HFFc6 (cell line): ENCODE data around the gene MYMK. TPM values are rescaled to one million over a fixed set of nuclear protein-coding genes. Genes with fewer than 3 reads are reported as not detected.

Source experiments
- DNase-seq: peaks from one replicate; pipeline ENCODE4 v3.0.0-alpha.2; 2018
- H3K27ac Mint-ChIP-seq: 2 replicates; pipeline ENCODE4 v1.8.0; 2020; ENCODE audit warnings: mild to moderate bottlenecking, mixed read lengths
- H3K27me3 Mint-ChIP-seq: 2 replicates; pipeline ENCODE4 v1.8.0; 2021; ENCODE audit warnings: mild to moderate bottlenecking, moderate library complexity, mixed read lengths; ENCODE audit not compliant: insufficient read depth
- H3K36me3 Mint-ChIP-seq: 2 replicates; pipeline ENCODE4 v1.8.0; 2021; ENCODE audit warnings: low read depth, mixed read lengths
- H3K4me1 Mint-ChIP-seq: 2 replicates; pipeline ENCODE4 v1.8.0; 2020; ENCODE audit warnings: low read depth, mixed read lengths
- H3K4me3 Mint-ChIP-seq: 2 replicates; pipeline ENCODE4 v1.8.0; 2020; ENCODE audit warnings: mild to moderate bottlenecking, moderate library complexity, mixed read lengths
- H3K9me3 Mint-ChIP-seq: 2 replicates; pipeline ENCODE4 v1.8.0; 2020; ENCODE audit warnings: mild to moderate bottlenecking, mixed read lengths
- CTCF ChIP-seq: fragments of 200-600 bp; sonication (generic); IDR thresholded peaks from 2 replicates; pipeline ENCODE4 v1.5.0; 2021; ENCODE audit warnings: antibody characterized with exemption, mild to moderate bottlenecking
- total RNA-seq, 6 experiments: library from RNA; stranded (reverse); fragmentation: NEBNext Ultra II Directional; extraction: Animal tissue kit (Norgen Biotek cat#: 25700); gene quantifications; 2 replicates in 1 of 6; 3 replicates in 5 of 6; pipeline ENCODE4 v1.2.3, GENCODE V29; 2021

MYMK gene
- total RNA-seq, 6 experiments from 2014 or later: not detected

GRCh38 chr9:133540698-133541025 is 15.9 kb upstream of the MYMK start:
- Mint-ChIP-seq H3K27ac (no peak overlapping the region), H3K9me3 (no peaks in the 10 kb centered on the region), H3K27me3 (peaks cover 32% of the 10 kb centered on the region), H3K4me1 (peaks cover 5% of the 10 kb centered on the region; the same call in 1 of the 2 replicates), H3K4me3 (no peak overlapping the region), H3K36me3 (no peaks in the 10 kb centered on the region)
- TF ChIP-seq CTCF: 0 out of 2 replicates have a peak, but pooled peaks have one; percentile 16
- no peak for DNase-seq

- peaks cover 33% of the 10 kb centered on the region for H3K27me3 Mint-ChIP-seq
- H3K36me3 Mint-ChIP-seq: no peaks in the 10 kb centered on the region
- H3K4me3 Mint-ChIP-seq: no peak overlapping the region
- H3K4me1 Mint-ChIP-seq: peaks cover 5% of the 10 kb centered on the region; the same call in 1 of the 2 replicates
- H3K9me3 Mint-ChIP-seq: no peaks in the 10 kb centered on the region
- H3K27ac Mint-ChIP-seq: no peak overlapping the region
- no peak for DNase-seq
- TF ChIP-seq CTCF: no peak
Observed at GRCh38 chr9:133539991-133540697, 15.4 kb upstream of the MYMK start.

GRCh38 chr9:133538851-133539833 is 14.4 kb upstream of the MYMK start:
- Mint-ChIP-seq H3K27ac (no peak overlapping the region), H3K9me3 (no peaks in the 10 kb centered on the region), H3K4me3 (no peak overlapping the region), H3K36me3 (no peaks in the 10 kb centered on the region), H3K4me1 (peaks cover 5% of the 10 kb centered on the region; the same call in 1 of the 2 replicates), H3K27me3 (peaks cover 25% of the 10 kb centered on the region)
- TF ChIP-seq CTCF: no peak
- no peak for DNase-seq

- Mint-ChIP-seq H3K4me1 (peaks cover 5% of the 10 kb centered on the region; the same call in 1 of the 2 replicates), H3K36me3 (no peaks in the 10 kb centered on the region), H3K27me3 (peaks cover 23% of the 10 kb centered on the region), H3K9me3 (no peaks in the 10 kb centered on the region), H3K4me3 (no peak overlapping the region), H3K27ac (no peak overlapping the region)
- DNase-seq: no peak
- TF ChIP-seq CTCF: no peak
Observed at GRCh38 chr9:133538176-133538575, 13.4 kb upstream of the MYMK start.

- DNase-seq: no peak
- no peaks in the 10 kb centered on the region for H3K36me3 Mint-ChIP-seq
- no peaks in the 10 kb centered on the region for H3K9me3 Mint-ChIP-seq
- no peak for TF ChIP-seq CTCF
- H3K27ac Mint-ChIP-seq: no peak overlapping the region
- H3K4me1 Mint-ChIP-seq: peaks cover 5% of the 10 kb centered on the region; the same call in 1 of the 2 replicates
- H3K4me3 Mint-ChIP-seq: no peak overlapping the region
- H3K27me3 Mint-ChIP-seq: peaks cover 25% of the 10 kb centered on the region
Observed at GRCh38 chr9:133537257-133537656, 12.5 kb upstream of the MYMK start.
